Endothelial cell of umbilical vein (primary cell): ENCODE results near the gene SAE1. TPM values are rescaled to one million over a fixed set of nuclear protein-coding genes. Genes with fewer than 3 reads are reported as not detected.

Experiments used
- BruUV-seq: library from RNA; stranded (reverse); fragments of 400-500 nt; replicated peaks from 2 replicates; lab custom pipeline; 2021; lab: Mats Ljungman, UMichigan
- CTCF ChIA-PET: fragments of 300-600, 350-600 bp; sonication (Branson Sonifier 250); formaldehyde crosslinking; loops from one replicate; lab custom pipeline; 2021; ENCODE audit warnings: antibody characterized with exemption, inconsistent platforms; lab: Charles Lee
- POLR2A ChIA-PET: fragments of 300-600, 350-600 bp; sonication (Branson Sonifier 250); formaldehyde crosslinking; loops from one replicate; lab custom pipeline; 2021; ENCODE audit warnings: antibody characterized with exemption, inconsistent platforms; lab: Charles Lee
- DNase-seq: peaks from one replicate; pipeline ENCODE4 v3.0.0-alpha.2; 2011; ENCODE audit warnings: low read depth, low spot score
- FAIRE-seq: peaks from 2 replicates; lab custom pipeline; 2011; peaks lifted over from hg19 to GRCh38; lab: Jason Lieb, UNC
- H2AFZ ChIP-seq: 2 replicates; pipeline ENCODE4 v1.6.0; 2012; ENCODE audit warnings: low read depth, low read length, control low read depth, inconsistent platforms
- H3K27ac ChIP-seq: 2 replicates; pipeline ENCODE4 v1.5.1; 2011; ENCODE audit warnings: low read depth, mild to moderate bottlenecking, control low read depth, low read length, moderate library complexity; ENCODE audit not compliant: insufficient read depth
- H3K27me3 ChIP-seq, 2 experiments: 2 replicates each; pipeline versions ENCODE4 v1.6.0 to v1.6.1; 2011; ENCODE audit warnings: low read length in 2 of 2, mixed read lengths in 1 of 2; ENCODE audit not compliant: control insufficient read depth in 2 of 2, insufficient read depth in 2 of 2
- H3K36me3 ChIP-seq, 2 experiments: 2 replicates in 1 of 2; 3 replicates in 1 of 2; pipeline ENCODE4 v1.5.1; 2011; ENCODE audit warnings: low read length in 2 of 2, mild to moderate bottlenecking in 1 of 2, moderate library complexity in 1 of 2; ENCODE audit not compliant: control insufficient read depth in 2 of 2, insufficient read depth in 2 of 2; ENCODE audit errors: extremely low read depth in 1 of 2
- H3K4me1 ChIP-seq: 3 replicates; pipeline ENCODE4 v1.5.1; 2011; ENCODE audit warnings: mild to moderate bottlenecking, low read length; ENCODE audit not compliant: control insufficient read depth, insufficient read depth; ENCODE audit errors: extremely low read depth
- H3K4me2 ChIP-seq: 2 replicates; pipeline ENCODE4 v1.6.1; 2011; ENCODE audit warnings: low read length, control low read depth, mixed read lengths; ENCODE audit not compliant: insufficient read depth
- H3K4me3 ChIP-seq, 3 experiments: fragments of 200-600 bp in 1 of 3; sonication (generic), shearing (Covaris generic) in 1 of 3; replicated peaks in 1 of 3; 2 replicates each; pipeline ENCODE4 v1.5.1; 2011 to 2016; ENCODE audit warnings: control low read depth in 3 of 3, low read length in 3 of 3, mild to moderate bottlenecking in 2 of 3, inconsistent platforms in 1 of 3, low read depth in 1 of 3, moderate library complexity in 1 of 3; ENCODE audit not compliant: insufficient read depth in 1 of 3
- H3K79me2 ChIP-seq: 2 replicates; pipeline ENCODE4 v1.6.0; 2012; ENCODE audit warnings: low read length, inconsistent platforms; ENCODE audit not compliant: control insufficient read depth, insufficient read depth
- H3K9ac ChIP-seq: replicated peaks from 2 replicates; pipeline ENCODE3; 2011; ENCODE audit warnings: low read length, control low read depth; ENCODE audit not compliant: insufficient read depth; ENCODE audit errors: extremely low read depth
- H3K9me1 ChIP-seq: replicated peaks from 3 replicates; pipeline ENCODE4 v1.6.0; 2011; ENCODE audit warnings: mild to moderate bottlenecking, low read length; ENCODE audit not compliant: control insufficient read depth, insufficient read depth; ENCODE audit errors: extremely low read depth
- H3K9me3 ChIP-seq: replicated peaks from 2 replicates; pipeline ENCODE4 v1.5.1; 2012; ENCODE audit warnings: low read length, inconsistent platforms; ENCODE audit not compliant: control insufficient read depth, insufficient read depth
- H4K20me1 ChIP-seq: replicated peaks from 2 replicates; pipeline ENCODE3; 2011; ENCODE audit warnings: mild to moderate bottlenecking, low read length; ENCODE audit not compliant: control insufficient read depth, insufficient read depth; ENCODE audit errors: extremely low read depth
- EZH2 ChIP-seq: IDR thresholded peaks from 2 replicates; pipeline ENCODE4 v1.6.1; 2012; ENCODE audit warnings: borderline replicate concordance, low read depth, mild to moderate bottlenecking, moderate library complexity, low read length, inconsistent platforms; ENCODE audit not compliant: severe bottlenecking
- FOS ChIP-seq: IDR thresholded peaks from 2 replicates; pipeline ENCODE4 v1.6.1; 2011; ENCODE audit warnings: mild to moderate bottlenecking, low read length, moderate library complexity, borderline replicate concordance; ENCODE audit not compliant: insufficient read depth
- GATA2 ChIP-seq: IDR thresholded peaks from 2 replicates; pipeline ENCODE4 v1.7.0; 2011; ENCODE audit warnings: low read depth, mild to moderate bottlenecking, moderate library complexity, mixed read lengths, low read length; ENCODE audit not compliant: insufficient read length, insufficient read depth
- JUN ChIP-seq: IDR thresholded peaks from 2 replicates; pipeline ENCODE4 v1.6.1; 2011; ENCODE audit warnings: borderline replicate concordance, low read depth; ENCODE audit not compliant: insufficient read length, insufficient read depth
- MAX ChIP-seq: IDR thresholded peaks from 2 replicates; pipeline ENCODE4 v1.6.1; 2011; ENCODE audit not compliant: insufficient read depth, insufficient read length
- MYC ChIP-seq: IDR thresholded peaks from one replicate; pipeline ENCODE4 v1.6.1; 2011; ENCODE audit warnings: mild to moderate bottlenecking, low read depth, low read length
- POLR2A ChIP-seq: IDR thresholded peaks from 2 replicates; pipeline ENCODE4 v1.6.1; 2012; ENCODE audit warnings: low read depth, mild to moderate bottlenecking, control low read depth, low read length
- POLR2AphosphoS5 ChIP-seq: IDR thresholded peaks from 2 replicates; pipeline ENCODE4 v1.6.1; 2012; ENCODE audit warnings: low read depth, mild to moderate bottlenecking, control low read depth, low read length, moderate library complexity; ENCODE audit not compliant: insufficient read depth
- dilution Hi-C: fragments of 300-500 bp; cut with MboI; formaldehyde crosslinking; loops from one replicate; pipeline ENCODE4 v1.15.0; 2019; ENCODE audit warnings: low sequenced_read_pairs; ENCODE audit not compliant: extremely low pct_ligation_motif_present
- intact Hi-C: fragments of 100-400 bp; cut with micrococcal nuclease; formaldehyde crosslinking; loops from one replicate; pipeline ENCODE4 v1.10.0; 2022
- polyA plus RNA-seq, 4 experiments: library from polyadenylated mRNA; depleted of rRNA in 3 of 4; stranded (reverse) in 3 of 4; unstranded in 1 of 4; fragments of >200 nt; gene quantifications; 2 replicates each; pipeline versions ENCODE4 v1.2.1 to v1.2.3, GENCODE V29; 2011 to 2012; ENCODE audit warnings: missing spikeins in 1 of 4
- total RNA-seq: library from RNA; stranded (reverse); gene quantifications from 2 replicates; pipeline ENCODE4 v1.2.3, GENCODE V29; 2021
- TF ChIP-seq, protein P1 (sequence below), 2 donors: IDR thresholded peaks; 1 replicate in 1 of 2; 2 replicates in 1 of 2; pipeline ENCODE4 v1.5.1; 2011; ENCODE audit warnings: low read length in 2 of 2, mild to moderate bottlenecking in 2 of 2, moderate library complexity in 2 of 2, control low read depth in 1 of 2, inconsistent platforms in 1 of 2, low read depth in 1 of 2; ENCODE audit not compliant: insufficient read depth in 1 of 2; ENCODE audit errors: extremely low read depth in 1 of 2

Gene SAE1
- total and polyA plus RNA-seq, 2 donors (not counting 3 experiments of a cell fraction or from before 2014, with no cell fraction given) = 165 to 219 TPM

GRCh38 chr19:47111682-47112165, 18.9 kb upstream of the SAE1 start:
- no peak for TF ChIP-seq EZH2
- no peak for TF ChIP-seq FOS
- TF ChIP-seq MYC = no peak
- TF ChIP-seq, protein P1, sequence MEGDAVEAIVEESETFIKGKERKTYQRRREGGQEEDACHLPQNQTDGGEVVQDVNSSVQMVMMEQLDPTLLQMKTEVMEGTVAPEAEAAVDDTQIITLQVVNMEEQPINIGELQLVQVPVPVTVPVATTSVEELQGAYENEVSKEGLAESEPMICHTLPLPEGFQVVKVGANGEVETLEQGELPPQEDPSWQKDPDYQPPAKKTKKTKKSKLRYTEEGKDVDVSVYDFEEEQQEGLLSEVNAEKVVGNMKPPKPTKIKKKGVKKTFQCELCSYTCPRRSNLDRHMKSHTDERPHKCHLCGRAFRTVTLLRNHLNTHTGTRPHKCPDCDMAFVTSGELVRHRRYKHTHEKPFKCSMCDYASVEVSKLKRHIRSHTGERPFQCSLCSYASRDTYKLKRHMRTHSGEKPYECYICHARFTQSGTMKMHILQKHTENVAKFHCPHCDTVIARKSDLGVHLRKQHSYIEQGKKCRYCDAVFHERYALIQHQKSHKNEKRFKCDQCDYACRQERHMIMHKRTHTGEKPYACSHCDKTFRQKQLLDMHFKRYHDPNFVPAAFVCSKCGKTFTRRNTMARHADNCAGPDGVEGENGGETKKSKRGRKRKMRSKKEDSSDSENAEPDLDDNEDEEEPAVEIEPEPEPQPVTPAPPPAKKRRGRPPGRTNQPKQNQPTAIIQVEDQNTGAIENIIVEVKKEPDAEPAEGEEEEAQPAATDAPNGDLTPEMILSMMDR (IDR thresholded peaks at IDR 0.05; ENCODE audit: extremely low read depth in 1 of 2, insufficient read depth in 1 of 2, low read depth in 1 of 2, low read length in 2 of 2) = no peak
- TF ChIP-seq JUN = no peak
- TF ChIP-seq MAX = no peak
- no peak for TF ChIP-seq GATA2
- no peak for TF ChIP-seq POLR2AphosphoS5
- no peak for TF ChIP-seq POLR2A
- Histone ChIP-seq H4K20me1 (no peaks in the 10 kb centered on the region), H3K4me1 (peaks cover 38% of the 10 kb centered on the region), H3K79me2 (peaks cover 51% of the 10 kb centered on the region), H3K4me3 (peak overlapping the region; percentile 80 to 94 (median 93)), H2AFZ (peak overlapping the region; percentile 20), H3K9me1 (no peaks in the 10 kb centered on the region), H3K27me3 (no peaks in the 10 kb centered on the region), H3K9ac (peak overlapping the region; percentile 99), H3K4me2 (peak overlapping the region; percentile 93), H3K9me3 (no peaks in the 10 kb centered on the region), H3K36me3 (no peaks in the 10 kb centered on the region), H3K27ac (peak overlapping the region; percentile 92)
- TSS peak; percentile 37 for BruUV-seq
- dilution Hi-C loops = no loop called here
- ChIA-PET CTCF (interaction anchor here (1.7 kb wide), 1 partner anchor 32 kb away, joined by 6 read pairs; no protein-coding TSS in a partner anchor), POLR2A (no interaction called here)
- intact Hi-C loops = loop anchor here (2.0 to 5.0 kb wide), 3 partner anchors 19 to 249 kb away; partner anchors contain the start of genes ARHGAP35, SAE1 and TMEM160
- FAIRE-seq = no peak
- no peak for DNase-seq
